IMR-90 (cell line): ENCODE results near the gene TBC1D1. TPM values are rescaled to one million over a fixed set of nuclear protein-coding genes. Genes with fewer than 3 reads are reported as not detected.

ENCODE experiments used
- ATAC-seq: fragments of 200-7000 bp; cut with Tn5 transposase; 2 replicates; pipeline ENCODE4 v1.9.1; 2020; ENCODE audit warnings: low read depth, mild to moderate bottlenecking, moderate library complexity
- BruUV-seq: library from RNA; stranded (reverse); fragments of 400-500 nt; replicated peaks from 2 replicates; lab custom pipeline; 2021; lab: Mats Ljungman, UMichigan
- CTCF ChIA-PET: fragments of 300-600 bp; formaldehyde crosslinking; extraction: SDS; loops from one replicate; lab custom pipeline; 2021; ENCODE audit warnings: antibody characterized with exemption; lab: Yijun Ruan, JAX
- POLR2A ChIA-PET: fragments of 300-600 bp; sonication (Branson Sonifier 250); formaldehyde crosslinking; loops from one replicate; lab custom pipeline; 2022; ENCODE audit warnings: antibody characterized with exemption; ENCODE audit not compliant: unreplicated experiment; lab: Charles Lee
- DNase-seq: peaks from one replicate; pipeline ENCODE4 v3.0.0; 2013
- H2AFZ ChIP-seq: replicated peaks from 2 replicates; pipeline ENCODE3; 2013; ENCODE audit warnings: low read length, mild to moderate bottlenecking; ENCODE audit not compliant: poor library complexity
- H2AK5ac ChIP-seq: 2 replicates; pipeline ENCODE4 v1.6.1; 2013; ENCODE audit warnings: low read depth, low read length, inconsistent platforms
- H2AK9ac ChIP-seq: replicated peaks from 2 replicates; pipeline ENCODE3; 2013; ENCODE audit warnings: mild to moderate bottlenecking, low read depth, low read length, moderate library complexity; ENCODE audit not compliant: poor library complexity
- H2BK120ac ChIP-seq: 2 replicates; pipeline ENCODE4 v1.6.1; 2013; ENCODE audit warnings: low read depth, low read length, inconsistent platforms
- H2BK15ac ChIP-seq: 3 replicates; pipeline ENCODE4 v1.6.1; 2013; ENCODE audit warnings: low read depth, low read length, inconsistent platforms
- H2BK20ac ChIP-seq: 2 replicates; pipeline ENCODE4 v1.6.1; 2013; ENCODE audit warnings: low read depth, mild to moderate bottlenecking, inconsistent platforms, low read length, moderate library complexity
- H2BK5ac ChIP-seq: 2 replicates; pipeline ENCODE4 v1.6.1; 2013; ENCODE audit warnings: mild to moderate bottlenecking, low read depth, low read length, inconsistent platforms; ENCODE audit not compliant: poor library complexity, severe bottlenecking
- H3K14ac ChIP-seq: replicated peaks from 2 replicates; pipeline ENCODE4 v1.6.1; 2013; ENCODE audit warnings: low read depth, low read length, inconsistent platforms
- H3K18ac ChIP-seq: 2 replicates; pipeline ENCODE4 v1.6.1; 2013; ENCODE audit warnings: low read depth, low read length, control low read depth
- H3K23ac ChIP-seq: 2 replicates; pipeline ENCODE4 v1.6.1; 2013; ENCODE audit warnings: low read depth, low read length, inconsistent platforms
- H3K27ac ChIP-seq: 2 replicates; pipeline ENCODE4 v1.5.1; 2013; ENCODE audit warnings: mild to moderate bottlenecking, control low read depth, low read length; ENCODE audit not compliant: insufficient read depth
- H3K27me3 ChIP-seq: 2 replicates; pipeline ENCODE4 v1.6.1; 2013; ENCODE audit warnings: low read length; ENCODE audit not compliant: control insufficient read depth, insufficient read depth
- H3K36me3 ChIP-seq: 2 replicates; pipeline ENCODE4 v1.6.1; 2013; ENCODE audit warnings: low read length, mixed read lengths; ENCODE audit not compliant: control insufficient read depth, insufficient read depth
- H3K4ac ChIP-seq: 2 replicates; pipeline ENCODE4 v1.6.1; 2013; ENCODE audit warnings: low read depth, low read length, inconsistent platforms
- H3K4me1 ChIP-seq: 2 replicates; pipeline ENCODE4 v1.6.1; 2013; ENCODE audit warnings: low read length, mixed read lengths; ENCODE audit not compliant: control insufficient read depth, insufficient read depth
- H3K4me2 ChIP-seq: 2 replicates; pipeline ENCODE4 v1.6.1; 2013; ENCODE audit warnings: low read depth, mild to moderate bottlenecking, control low read depth, low read length, moderate library complexity
- H3K4me3 ChIP-seq: 2 replicates; pipeline ENCODE4 v1.5.1; 2013; ENCODE audit warnings: low read depth, mild to moderate bottlenecking, control low read depth, low read length, moderate library complexity; ENCODE audit not compliant: insufficient read depth
- H3K56ac ChIP-seq: 2 replicates; pipeline ENCODE4 v1.6.1; 2013; ENCODE audit warnings: low read length, inconsistent platforms; ENCODE audit not compliant: insufficient read depth; ENCODE audit errors: extremely low read depth
- H3K79me1 ChIP-seq, 2 experiments: 2 replicates each; pipeline ENCODE4 v1.6.1; 2013; ENCODE audit warnings: low read length in 2 of 2, inconsistent platforms in 1 of 2, low read depth in 1 of 2
- H3K9ac ChIP-seq: 2 replicates; pipeline ENCODE4 v1.6.1; 2013; ENCODE audit warnings: low read depth, low read length, control low read depth
- H3K9me1 ChIP-seq: 2 replicates; pipeline ENCODE4 v1.6.1; 2013; ENCODE audit warnings: low read length, inconsistent platforms; ENCODE audit not compliant: insufficient read depth
- H3K9me3 ChIP-seq: 2 replicates; pipeline ENCODE4 v1.6.1; 2013; ENCODE audit warnings: low read length; ENCODE audit not compliant: control insufficient read depth, insufficient read depth
- H4K20me1 ChIP-seq: 2 replicates; pipeline ENCODE4 v1.6.1; 2013; ENCODE audit warnings: low read length, inconsistent platforms; ENCODE audit not compliant: insufficient read depth
- H4K5ac ChIP-seq: 2 replicates; pipeline ENCODE4 v1.6.1; 2013; ENCODE audit warnings: mild to moderate bottlenecking, low read depth, low read length, control low read depth
- H4K8ac ChIP-seq, 2 experiments: 2 replicates each; pipeline ENCODE4 v1.6.1; 2013; ENCODE audit warnings: low read depth in 2 of 2, low read length in 2 of 2, control low read depth in 1 of 2, inconsistent platforms in 1 of 2
- H4K91ac ChIP-seq: 2 replicates; pipeline ENCODE4 v1.6.1; 2013; ENCODE audit warnings: low read depth, low read length, inconsistent platforms; ENCODE audit not compliant: insufficient read depth
- BHLHE40 ChIP-seq: fragments of 150-350 bp; IDR thresholded peaks from 2 replicates; pipeline ENCODE4 v1.6.1; 2016; ENCODE audit warnings: mild to moderate bottlenecking, low read depth, low read length
- CEBPB ChIP-seq: IDR thresholded peaks from 2 replicates; pipeline ENCODE4 v1.6.1; 2012; ENCODE audit warnings: low read depth, low read length, improper control_type of control experiment
- ELK1 ChIP-seq: fragments of 150-350 bp; IDR thresholded peaks from 2 replicates; pipeline ENCODE4 v1.6.1; 2016; ENCODE audit warnings: low read depth, mild to moderate bottlenecking, low read length, moderate library complexity, borderline replicate concordance
- FOS ChIP-seq: fragments of 150-350 bp; IDR thresholded peaks from 2 replicates; pipeline ENCODE4 v1.6.1; 2016; ENCODE audit warnings: low read depth, low read length
- MXI1 ChIP-seq: IDR thresholded peaks from 2 replicates; pipeline ENCODE4 v1.6.1; 2012; ENCODE audit warnings: low read depth, mild to moderate bottlenecking, low read length, moderate library complexity, borderline replicate concordance
- RAD21 ChIP-seq: IDR thresholded peaks from 2 replicates; pipeline ENCODE4 v1.6.1; 2012; ENCODE audit warnings: low read length, improper control_type of control experiment
- RFX5 ChIP-seq: IDR thresholded peaks from 2 replicates; pipeline ENCODE4 v1.8.0; 2012; ENCODE audit warnings: low read depth, mild to moderate bottlenecking, low read length, moderate library complexity
- SMC3 ChIP-seq: fragments of 150-350 bp; IDR thresholded peaks from 2 replicates; pipeline ENCODE4 v1.6.1; 2016; ENCODE audit warnings: low read depth, mild to moderate bottlenecking, antibody characterized with exemption, low read length, moderate library complexity
- USF2 ChIP-seq: fragments of 150-350 bp; IDR thresholded peaks from 2 replicates; pipeline ENCODE4 v1.6.1; 2017; ENCODE audit warnings: mild to moderate bottlenecking, antibody characterized with exemption, low read length, low read depth
- WGBS, 2 experiments: methylation state at CpG; one replicate each; pipeline versions ENCODE4 v1.1.5 to v1.1.7; 2013; ENCODE audit warnings: missing lambda C conversion rate in 2 of 2; ENCODE audit not compliant: insufficient read length in 1 of 2; ENCODE audit errors: extremely low coverage in 2 of 2; 5-methylcytosine and 5-hydroxymethylcytosine counted together
- dilution Hi-C: fragments of 300-500 bp; cut with HindIII; formaldehyde crosslinking; loops from one replicate; pipeline ENCODE4 v1.14.3; 2018; ENCODE audit warnings: low sequenced_read_pairs; ENCODE audit not compliant: unreplicated experiment
- in situ Hi-C: fragments of 300-500 bp; cut with MboI; formaldehyde crosslinking; loops from 3 replicates; pipeline ENCODE4 v1.14.3; 2019; ENCODE audit warnings: low sequenced_read_pairs, inconsistent platforms, mixed read lengths
- intact Hi-C: fragments of 100-400 bp; cut with micrococcal nuclease; formaldehyde crosslinking; loops from 2 replicates; pipeline ENCODE4 v1.10.0; 2022
- polyA plus RNA-seq, 3 experiments: library from polyadenylated mRNA; depleted of rRNA; stranded (reverse); fragments of >200 nt; gene quantifications; 2 replicates each; pipeline ENCODE4 v1.2.3, GENCODE V29; 2012; ENCODE audit warnings: low replicate concordance in 1 of 3
- total RNA-seq: library from RNA; depleted of rRNA; stranded (reverse); fragments of >200 nt; gene quantifications from 2 replicates; pipeline ENCODE4 v1.2.3, GENCODE V29; 2012
- TF ChIP-seq, protein P1 (sequence below): conservative IDR thresholded peaks from 2 replicates; pipeline ENCODE4 v1.5.1; 2012; ENCODE audit warnings: mild to moderate bottlenecking, low read depth, low read length, improper control_type of control experiment

TBC1D1 gene
- total and polyA plus RNA-seq, 2 of the 4 experiments (the other 2 are of a cell fraction), result 42.4 to 104 TPM

GRCh38 chr4:38062776-38063097 lies 171.9 kb downstream of the TBC1D1 start:
- no peak overlapping the region for H2AK9ac ChIP-seq
- peak overlapping the region; percentile 18; the same call in 1 of the 2 replicates for H4K91ac ChIP-seq
- H3K4me1 ChIP-seq, result peaks cover 2% of the 10 kb centered on the region; the same call in 1 of the 2 replicates
- H3K9me1 ChIP-seq, result no peaks in the 10 kb centered on the region
- H2AFZ ChIP-seq, result no peak overlapping the region
- H3K4ac ChIP-seq, result peak overlapping the region; percentile 58
- in situ Hi-C loops (loop anchor here (5.0 to 10.0 kb wide), 2 partner anchors 252 to 670 kb away; no protein-coding TSS in a partner anchor), dilution Hi-C loops (no loop called here), intact Hi-C loops (loop anchor here (1.0 to 10.0 kb wide), 6 partner anchors 100 to 1072 kb away; partner anchors contain the start of gene TLR6)
- no TSS peak for BruUV-seq
- H2AK5ac ChIP-seq, result peak overlapping the region; percentile 81; the same call in 1 of the 2 replicates
- DNase-seq (no peak), ATAC-seq (no peak)
- 81% methylated on average over 3 of the region's 4 CpGs; no CpG with 5 or more reads in 1 of the 2 experiments for whole genome bisulfite sequencing, 2 experiments
- H4K8ac ChIP-seq, result peak overlapping the region; percentile 31 to 50; a peak in 2 of 4 replicates
- H3K9me3 ChIP-seq, result no peaks in the 10 kb centered on the region
- 0 out of 2 replicates have a peak overlapping the region, but pooled peaks have one; percentile 7 for H3K14ac ChIP-seq
- peak overlapping the region; percentile 72 for H2BK120ac ChIP-seq
- peak overlapping the region; percentile 75; the same call in 1 of the 2 replicates for H2BK20ac ChIP-seq
- H3K4me3 ChIP-seq, result no peak overlapping the region
- H3K27me3 ChIP-seq, result no peaks in the 10 kb centered on the region
- H3K9ac ChIP-seq, result no peak overlapping the region
- peak overlapping the region; percentile 13; the same call in 1 of the 2 replicates for H3K23ac ChIP-seq
- H4K5ac ChIP-seq, result peak overlapping the region; percentile 77
- no peak overlapping the region for H3K4me2 ChIP-seq
- H2BK15ac ChIP-seq, result 0 out of 3 replicates have a peak overlapping the region, but pooled peaks have one; percentile 68
- H3K36me3 ChIP-seq, result peaks cover 1% of the 10 kb centered on the region; the same call in 1 of the 2 replicates
- ChIA-PET CTCF (interaction anchor here (0.5 to 2.1 kb wide), 10 partner anchors 8 to 975 kb away, joined by 3 to 5 read pairs (median 3); no protein-coding TSS in a partner anchor), POLR2A (interaction anchor here (0.7 kb wide), 1 partner anchor 115 kb away, joined by 7 read pairs; no protein-coding TSS in a partner anchor)
- no peak overlapping the region for H3K18ac ChIP-seq
- H3K27ac ChIP-seq, result no peak overlapping the region
- H4K20me1 ChIP-seq, result no peaks in the 10 kb centered on the region
- H2BK5ac ChIP-seq, result no peak overlapping the region
- H3K79me1 ChIP-seq, result peaks cover 5 to 6% of the 10 kb centered on the region in 2 experiments; a peak in 3 of 4 replicates
- no peak overlapping the region for H3K56ac ChIP-seq
- no peak for TF ChIP-seq RFX5
- TF ChIP-seq RAD21, result no peak
- no peak for TF ChIP-seq SMC3
- TF ChIP-seq USF2, result no peak
- TF ChIP-seq CEBPB, result no peak
- TF ChIP-seq, protein P1, sequence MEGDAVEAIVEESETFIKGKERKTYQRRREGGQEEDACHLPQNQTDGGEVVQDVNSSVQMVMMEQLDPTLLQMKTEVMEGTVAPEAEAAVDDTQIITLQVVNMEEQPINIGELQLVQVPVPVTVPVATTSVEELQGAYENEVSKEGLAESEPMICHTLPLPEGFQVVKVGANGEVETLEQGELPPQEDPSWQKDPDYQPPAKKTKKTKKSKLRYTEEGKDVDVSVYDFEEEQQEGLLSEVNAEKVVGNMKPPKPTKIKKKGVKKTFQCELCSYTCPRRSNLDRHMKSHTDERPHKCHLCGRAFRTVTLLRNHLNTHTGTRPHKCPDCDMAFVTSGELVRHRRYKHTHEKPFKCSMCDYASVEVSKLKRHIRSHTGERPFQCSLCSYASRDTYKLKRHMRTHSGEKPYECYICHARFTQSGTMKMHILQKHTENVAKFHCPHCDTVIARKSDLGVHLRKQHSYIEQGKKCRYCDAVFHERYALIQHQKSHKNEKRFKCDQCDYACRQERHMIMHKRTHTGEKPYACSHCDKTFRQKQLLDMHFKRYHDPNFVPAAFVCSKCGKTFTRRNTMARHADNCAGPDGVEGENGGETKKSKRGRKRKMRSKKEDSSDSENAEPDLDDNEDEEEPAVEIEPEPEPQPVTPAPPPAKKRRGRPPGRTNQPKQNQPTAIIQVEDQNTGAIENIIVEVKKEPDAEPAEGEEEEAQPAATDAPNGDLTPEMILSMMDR, result no peak
- no peak for TF ChIP-seq BHLHE40
- no peak for TF ChIP-seq MXI1
- TF ChIP-seq ELK1, result no peak
- TF ChIP-seq FOS, result no peak
